ENCODE measurements around the gene CCDC102A.

- TF ChIP-seq CTCF (IDR thresholded peaks at IDR 0.05) (no peak), POLR2A (IDR thresholded peaks at IDR 0.05) (no peak), POLR2AphosphoS5 (IDR thresholded peaks at IDR 0.05) (no peak), EP300 (IDR thresholded peaks at IDR 0.05) (no peak)
Measured at GRCh38 chr16:57555831-57556230, 19.5 kb upstream of the CCDC102A start.

All from gastroesophageal sphincter (tissue), 3 donors.